Sigmoid colon (tissue), 7 donors: ENCODE results near the gene DPYSL4. TPM values are rescaled to one million over a fixed set of nuclear protein-coding genes. Genes with fewer than 3 reads are reported as not detected.

Source experiments
- DNase-seq: peaks from one replicate; pipeline ENCODE4 v3.0.0-alpha.2; 2019
- H3K27ac ChIP-seq, 4 donors: fragments of 200-600 bp; sonication (generic); one replicate each; pipeline ENCODE4 v1.5.1; 2016 to 2019; ENCODE audit warnings: mild to moderate bottlenecking in 1 of 4
- H3K27me3 ChIP-seq, 3 donors: fragments of 200-600 bp; sonication (generic); one replicate each; pipeline ENCODE4 v1.5.1; 2019; ENCODE audit warnings: mild to moderate bottlenecking in 1 of 3
- H3K36me3 ChIP-seq, 4 donors: fragments of 200-600 bp; sonication (generic); one replicate each; pipeline ENCODE4 v1.5.1; 2016 to 2019
- H3K4me1 ChIP-seq, 4 donors: fragments of 200-600 bp; sonication (generic); one replicate each; pipeline ENCODE4 v1.5.1; 2017 to 2019
- H3K4me3 ChIP-seq, 4 donors: fragments of 200-600 bp; sonication (generic); one replicate each; pipeline ENCODE4 v1.5.1; 2017 to 2019; ENCODE audit warnings: mild to moderate bottlenecking in 2 of 4, moderate library complexity in 1 of 4
- H3K9me3 ChIP-seq, 4 donors: fragments of 200-600 bp in 3 of 4; sonication (generic) in 3 of 4; one replicate each; pipeline versions ENCODE4 v1.5.1 to v1.6.1; 2013 to 2019
- CTCF ChIP-seq, 4 experiments: fragments of 450-650 bp in 3 of 4; fragments of 200-600 bp in 1 of 4; IDR thresholded peaks; one replicate each; pipeline ENCODE4 v1.5.1; 2016 to 2019; ENCODE audit warnings: antibody characterized with exemption in 4 of 4, mild to moderate bottlenecking in 3 of 4, moderate library complexity in 2 of 4
- EP300 ChIP-seq, 4 donors: sonication (generic); formaldehyde crosslinking; IDR thresholded peaks; one replicate each; pipeline ENCODE4 v1.6.1; 2017; ENCODE audit warnings: antibody characterized with exemption in 4 of 4
- POLR2A ChIP-seq, 2 donors: fragments of 450-650 bp; IDR thresholded peaks; one replicate each; pipeline ENCODE4 v1.6.1; 2016; ENCODE audit warnings: antibody characterized with exemption in 2 of 2, mild to moderate bottlenecking in 2 of 2, moderate library complexity in 2 of 2
- POLR2AphosphoS5 ChIP-seq, 4 donors: sonication (generic); formaldehyde crosslinking; IDR thresholded peaks; one replicate each; pipeline ENCODE4 v1.6.1; 2017; ENCODE audit warnings: antibody characterized with exemption in 4 of 4
- WGBS, 2 donors: extraction: QIAGEN DNeasy Blood & Tissue Kit; methylation state at CpG; one replicate each; pipeline ENCODE4 v1.1.7; 2013; 5-methylcytosine and 5-hydroxymethylcytosine counted together
- intact Hi-C: fragments of 100-400 bp; cut with DNase I; formaldehyde crosslinking; loops from one replicate; pipeline ENCODE4 v1.15.1; 2023
- polyA plus RNA-seq, 3 donors: library from polyadenylated mRNA; stranded (reverse); fragments of 200-250 nt; gene quantifications; one replicate each; pipeline ENCODE4 v1.2.3, GENCODE V29; 2013
- total RNA-seq, 4 donors: library from RNA; depleted of rRNA; stranded (reverse); fragments of >200 nt; gene quantifications; one replicate each; pipeline ENCODE4 v1.1.0, GENCODE V29; 2016
- donor health status: healthy with polysubstance abuse.
- donor health status: Bipolar disorder and iron deficiency.
- donor health status: healthy.

DPYSL4 gene
- total and polyA plus RNA-seq, 7 donors = under 0.01 to 1.9 (median 0.63) TPM; not detected in 1

GRCh38 chr10:132204078-132204780, 17.5 kb downstream of the DPYSL4 start:
- Histone ChIP-seq H3K4me1 (no peaks in the 10 kb centered on the region), H3K9me3 (no peaks in the 10 kb centered on the region), H3K36me3 (no peaks in the 10 kb centered on the region), H3K27ac (no peak overlapping the region), H3K27me3 (no peaks in the 10 kb centered on the region), H3K4me3 (no peak overlapping the region)
- no peak for DNase-seq
- intact Hi-C loops = no loop called here
- 80 to 85% methylated on average over 20 of the region's 20 CpGs for WGBS, 2 donors
- TF ChIP-seq CTCF (IDR thresholded peaks at IDR 0.05) (no peak), POLR2AphosphoS5 (IDR thresholded peaks at IDR 0.05) (no peak), POLR2A (IDR thresholded peaks at IDR 0.05) (no peak), EP300 (IDR thresholded peaks at IDR 0.05) (no peak)

- H3K36me3 ChIP-seq = no peaks in the 10 kb centered on the region
- no peaks in the 10 kb centered on the region for H3K9me3 ChIP-seq
- H3K27me3 ChIP-seq = no peaks in the 10 kb centered on the region
- no peaks in the 10 kb centered on the region for H3K4me1 ChIP-seq
- H3K4me3 ChIP-seq = no peak overlapping the region
- WGBS, 2 donors = 78 to 87% methylated on average over 28 of the region's 28 CpGs
- intact Hi-C loops = no loop called here
- no peak for TF ChIP-seq POLR2A (IDR thresholded peaks at IDR 0.05)
- no peak for TF ChIP-seq POLR2AphosphoS5 (IDR thresholded peaks at IDR 0.05)
- no peak for TF ChIP-seq CTCF (IDR thresholded peaks at IDR 0.05)
- no peak for TF ChIP-seq EP300 (IDR thresholded peaks at IDR 0.05)
- H3K27ac ChIP-seq = no peak overlapping the region
- no peak for DNase-seq
Measured at GRCh38 chr10:132204781-132205473, 18.2 kb downstream of the DPYSL4 start.

- no peak overlapping the region for H3K4me3 ChIP-seq
- intact Hi-C loops = no loop called here
- TF ChIP-seq EP300 (IDR thresholded peaks at IDR 0.05) = no peak
- TF ChIP-seq POLR2A (IDR thresholded peaks at IDR 0.05) = no peak
- TF ChIP-seq POLR2AphosphoS5 (IDR thresholded peaks at IDR 0.05) = no peak
- TF ChIP-seq CTCF (IDR thresholded peaks at IDR 0.05) = no peak
- H3K4me1 ChIP-seq = no peaks in the 10 kb centered on the region
- H3K27ac ChIP-seq = no peak overlapping the region
- no peak for DNase-seq
- no peaks in the 10 kb centered on the region for H3K36me3 ChIP-seq
- 78 to 81% methylated on average over 36 to 37 of the region's 37 CpGs for WGBS, 2 donors
- no peaks in the 10 kb centered on the region for H3K9me3 ChIP-seq
- H3K27me3 ChIP-seq = no peaks in the 10 kb centered on the region
Measured at GRCh38 chr10:132205650-132206376, 19.1 kb downstream of the DPYSL4 start.

GRCh38 chr10:132206377-132206745, 19.6 kb downstream of the DPYSL4 start:
- no peak overlapping the region for H3K27ac ChIP-seq
- H3K4me3 ChIP-seq = no peak overlapping the region
- TF ChIP-seq CTCF (IDR thresholded peaks at IDR 0.05) (no peak), POLR2AphosphoS5 (IDR thresholded peaks at IDR 0.05) (no peak), EP300 (IDR thresholded peaks at IDR 0.05) (no peak), POLR2A (IDR thresholded peaks at IDR 0.05) (no peak)
- no peaks in the 10 kb centered on the region for H3K27me3 ChIP-seq
- intact Hi-C loops = no loop called here
- WGBS, 2 donors = 87 to 91% methylated on average over 11 of the region's 11 CpGs
- DNase-seq = no peak
- H3K36me3 ChIP-seq = no peaks in the 10 kb centered on the region
- H3K4me1 ChIP-seq = no peaks in the 10 kb centered on the region
- H3K9me3 ChIP-seq = no peaks in the 10 kb centered on the region
